ENCODE data around the gene FBXO9.
A peak's percentile ranks its signal among the peaks of the same experiment; 100 is the strongest.

The FBXO9 gene

GRCh38 chr6:53033764-53034163 lies 31.4 kb upstream of the FBXO9 start:
- TF ChIP-seq REST (IDR thresholded peaks at IDR 0.05; ENCODE audit: insufficient read depth in 1 of 2, low read depth in 2 of 2, low read length in 2 of 2): no peak

GRCh38 chr6:53035549-53036213 lies 29.5 kb upstream of the FBXO9 start:
- TF ChIP-seq TAF1 (IDR thresholded peaks at IDR 0.05; ENCODE audit: borderline replicate concordance, insufficient read depth, low read length) (no peak), FOXP2 (optimal IDR thresholded peaks at IDR 0.05; ENCODE audit: borderline replicate concordance, extremely low read depth, extremely low read length, insufficient read depth) (no peak), REST (IDR thresholded peaks at IDR 0.05; ENCODE audit: insufficient read depth in 1 of 2, low read depth in 2 of 2, low read length in 2 of 2) (no peak), POLR2AphosphoS5 (IDR thresholded peaks at IDR 0.05; ENCODE audit: low read depth, low read length) (no peak), SIN3A (IDR thresholded peaks at IDR 0.05; ENCODE audit: borderline replicate concordance, insufficient read depth, low read length) (no peak)

GRCh38 chr6:53038141-53038540 lies 27.1 kb upstream of the FBXO9 start:
- TF ChIP-seq REST (IDR thresholded peaks at IDR 0.05; ENCODE audit: insufficient read depth in 1 of 2, low read depth in 2 of 2, low read length in 2 of 2) (0 out of 4 replicates have a peak, but pooled peaks of 1 of the 2 experiments have one; percentile 18), POLR2AphosphoS5 (IDR thresholded peaks at IDR 0.05; ENCODE audit: low read depth, low read length) (no peak)

GRCh38 chr6:53038596-53038995 lies 26.6 kb upstream of the FBXO9 start:
- TF ChIP-seq FOXP2 (optimal IDR thresholded peaks at IDR 0.05; ENCODE audit: borderline replicate concordance, extremely low read depth, extremely low read length, insufficient read depth): no peak

- no peak for TF ChIP-seq TAF1 (IDR thresholded peaks at IDR 0.05; ENCODE audit: borderline replicate concordance, insufficient read depth, low read length)
- TF ChIP-seq REST (IDR thresholded peaks at IDR 0.05; ENCODE audit: insufficient read depth in 1 of 2, low read depth in 2 of 2, low read length in 2 of 2): no peak
- TF ChIP-seq POLR2AphosphoS5 (IDR thresholded peaks at IDR 0.05; ENCODE audit: low read depth, low read length): no peak
- no peak for TF ChIP-seq FOXP2 (optimal IDR thresholded peaks at IDR 0.05; ENCODE audit: borderline replicate concordance, extremely low read depth, extremely low read length, insufficient read depth)
- TF ChIP-seq SIN3A (IDR thresholded peaks at IDR 0.05; ENCODE audit: borderline replicate concordance, insufficient read depth, low read length): no peak
Measured at GRCh38 chr6:53041356-53041755, 23.8 kb upstream of the FBXO9 start.

Data from PFSK-1 (cell line).